ENCODE measurements around the gene MRPL41.
"Not testable (repeated sequence)": the region's sequence is repeated elsewhere in the genome, so short reads cannot be mapped to it uniquely, and the experiment has no call there.

MRPL41 gene

GRCh38 chr9:137588311-137588710 lies 36.6 kb downstream of the MRPL41 start:
- DNase-seq = no peak

GRCh38 chr9:137588891-137589290 lies 37.2 kb downstream of the MRPL41 start:
- DNase-seq = no peak

- no peak for DNase-seq
Observed at GRCh38 chr9:137589441-137590122, 37.9 kb downstream of the MRPL41 start.

- DNase-seq = no peak
Observed at GRCh38 chr9:137590123-137590468, 38.4 kb downstream of the MRPL41 start.

GRCh38 chr9:137590469-137591383 lies 39.0 kb downstream of the MRPL41 start, which contains the start of gene ZMYND19:
TSS of gene ZMYND19 (minus strand) at chr9:137590512. CDS start at chr9:137590263, 249 bp downstream.
- DNase-seq = peak; percentile 12

- DNase-seq = no peak
Observed at GRCh38 chr9:137592767-137593166, 41.1 kb downstream of the MRPL41 start.

GRCh38 chr9:137593176-137593575 lies 41.5 kb downstream of the MRPL41 start:
- no peak for DNase-seq

GRCh38 chr9:137596577-137596976 lies 44.9 kb downstream of the MRPL41 start:
- DNase-seq = not testable (repeated sequence)

GRCh38 chr9:137598943-137599342 lies 47.3 kb downstream of the MRPL41 start:
- no peak for DNase-seq
